ENCODE data around the gene ADGRF3.
A peak's percentile ranks its signal among the peaks of the same experiment; 100 is the strongest.
"Not testable (repeated sequence)": the region's sequence is repeated elsewhere in the genome, so short reads cannot be mapped to it uniquely, and the experiment has no call there.

The ADGRF3 gene

DNA sequence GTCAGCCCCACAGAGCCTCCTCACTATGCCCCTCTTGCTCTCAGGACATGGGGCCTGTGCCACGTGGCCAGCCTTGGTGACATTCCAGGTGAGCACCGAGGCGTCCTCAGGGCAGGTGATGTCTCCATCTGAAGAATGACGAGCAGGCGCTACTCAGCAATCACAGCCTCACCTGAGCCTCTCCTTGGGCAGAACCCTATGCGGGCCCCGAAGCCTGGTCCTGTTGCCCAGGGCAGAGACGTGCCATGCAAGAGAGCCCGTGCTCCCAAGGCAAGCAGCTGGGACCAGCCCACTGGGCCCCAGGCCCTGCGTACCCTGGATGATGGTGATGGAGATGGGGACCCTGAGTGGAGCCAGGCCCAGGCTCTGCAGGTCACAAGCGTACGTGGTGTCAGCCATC is 33.1 kb downstream of the ADGRF3 start:
- ChIA-PET POLR2A (no interaction called here), CTCF (interaction anchor here (1.1 to 1.3 kb wide), 3 partner anchors 12 to 129 kb away, joined by 3 read pairs; no protein-coding TSS in a partner anchor)
- TF ChIP-seq, protein P1, sequence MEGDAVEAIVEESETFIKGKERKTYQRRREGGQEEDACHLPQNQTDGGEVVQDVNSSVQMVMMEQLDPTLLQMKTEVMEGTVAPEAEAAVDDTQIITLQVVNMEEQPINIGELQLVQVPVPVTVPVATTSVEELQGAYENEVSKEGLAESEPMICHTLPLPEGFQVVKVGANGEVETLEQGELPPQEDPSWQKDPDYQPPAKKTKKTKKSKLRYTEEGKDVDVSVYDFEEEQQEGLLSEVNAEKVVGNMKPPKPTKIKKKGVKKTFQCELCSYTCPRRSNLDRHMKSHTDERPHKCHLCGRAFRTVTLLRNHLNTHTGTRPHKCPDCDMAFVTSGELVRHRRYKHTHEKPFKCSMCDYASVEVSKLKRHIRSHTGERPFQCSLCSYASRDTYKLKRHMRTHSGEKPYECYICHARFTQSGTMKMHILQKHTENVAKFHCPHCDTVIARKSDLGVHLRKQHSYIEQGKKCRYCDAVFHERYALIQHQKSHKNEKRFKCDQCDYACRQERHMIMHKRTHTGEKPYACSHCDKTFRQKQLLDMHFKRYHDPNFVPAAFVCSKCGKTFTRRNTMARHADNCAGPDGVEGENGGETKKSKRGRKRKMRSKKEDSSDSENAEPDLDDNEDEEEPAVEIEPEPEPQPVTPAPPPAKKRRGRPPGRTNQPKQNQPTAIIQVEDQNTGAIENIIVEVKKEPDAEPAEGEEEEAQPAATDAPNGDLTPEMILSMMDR (IDR thresholded peaks at IDR 0.05; ENCODE audit: control extremely low read depth, extremely low read depth, low read depth, missing control alignments): no peak
- DNase-seq (ENCODE audit: extremely low spot score): peak; percentile 8

DNA sequence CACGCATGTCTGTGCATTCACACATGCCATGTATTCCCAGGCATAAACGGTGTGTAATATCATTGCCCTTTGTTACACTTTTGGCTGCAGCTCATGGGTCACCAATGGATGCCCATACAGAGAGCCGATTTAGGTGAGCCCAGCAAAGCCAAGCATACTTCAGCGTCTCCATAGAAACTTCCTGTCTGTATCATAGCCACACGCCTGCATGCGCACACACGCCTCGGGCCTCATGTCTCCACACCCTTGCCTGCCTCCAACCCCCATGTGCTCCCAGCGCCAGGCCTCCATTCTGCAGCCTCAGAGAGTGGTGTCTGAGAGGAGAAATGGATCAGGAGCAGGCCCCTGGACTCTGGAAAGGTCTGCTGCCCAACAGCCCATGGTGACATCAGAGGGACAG is 34.1 kb downstream of the ADGRF3 start:
- POLR2A ChIA-PET: no interaction called here
- DNase-seq (ENCODE audit: extremely low spot score): peak; percentile 10
- CTCF ChIA-PET: interaction anchor here (1.3 kb wide), 2 partner anchors 11 to 19 kb away, joined by 3 read pairs; no protein-coding TSS in a partner anchor
- TF ChIP-seq, protein P1 (IDR thresholded peaks at IDR 0.05; ENCODE audit: control extremely low read depth, extremely low read depth, low read depth, missing control alignments): no peak

DNA sequence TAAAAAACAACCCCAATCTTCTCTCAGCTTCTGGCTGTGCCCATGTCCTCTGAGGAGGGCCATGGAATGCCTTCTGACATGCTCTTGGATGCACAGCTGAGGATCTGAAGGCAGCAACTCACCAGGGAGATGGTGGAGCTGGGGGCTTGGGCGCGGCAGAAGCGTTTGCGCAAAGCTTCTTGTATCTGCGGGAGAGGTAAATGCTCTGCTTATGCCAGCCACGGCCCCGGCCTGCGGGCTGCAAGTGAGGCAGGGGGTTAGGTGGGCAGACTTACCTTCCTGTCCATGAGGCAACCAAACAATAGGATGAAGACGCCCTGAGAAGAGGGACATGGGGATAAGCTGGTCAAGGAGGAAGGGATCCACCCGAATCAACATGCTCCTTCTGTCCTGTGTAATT is 36.7 kb downstream of the ADGRF3 start:
- TF ChIP-seq, protein P1 (IDR thresholded peaks at IDR 0.05; ENCODE audit: control extremely low read depth, extremely low read depth, low read depth, missing control alignments): no peak
- POLR2A ChIA-PET: no interaction called here
- no peak for DNase-seq (ENCODE audit: extremely low spot score)
- CTCF ChIA-PET: interaction anchor here (1.2 to 1.8 kb wide), 3 partner anchors 11 to 17 kb away, joined by 3 read pairs; no protein-coding TSS in a partner anchor

DNA sequence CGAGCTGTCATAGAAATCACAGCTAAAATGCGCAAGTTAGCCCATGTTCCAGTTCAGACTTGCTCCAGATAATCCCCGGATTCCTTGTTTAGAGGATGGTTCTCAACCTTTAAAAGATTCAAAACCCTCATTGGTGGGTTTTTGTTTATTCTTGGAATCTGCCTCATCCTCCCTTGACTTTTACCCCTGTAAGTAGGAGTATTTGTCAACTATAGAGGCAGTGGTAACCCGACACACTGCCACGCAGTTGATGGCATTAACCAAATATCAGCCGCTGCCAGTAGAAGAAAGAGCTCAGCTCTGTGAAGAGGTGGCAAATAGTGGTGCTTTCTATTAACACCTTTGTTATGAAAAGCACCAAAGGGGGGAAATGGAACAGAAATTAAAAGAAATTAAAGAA is 41.0 kb downstream of the ADGRF3 start:
- ChIA-PET CTCF (no interaction called here), POLR2A (no interaction called here)
- TF ChIP-seq, protein P1 (IDR thresholded peaks at IDR 0.05; ENCODE audit: control extremely low read depth, extremely low read depth, low read depth, missing control alignments): no peak

DNA sequence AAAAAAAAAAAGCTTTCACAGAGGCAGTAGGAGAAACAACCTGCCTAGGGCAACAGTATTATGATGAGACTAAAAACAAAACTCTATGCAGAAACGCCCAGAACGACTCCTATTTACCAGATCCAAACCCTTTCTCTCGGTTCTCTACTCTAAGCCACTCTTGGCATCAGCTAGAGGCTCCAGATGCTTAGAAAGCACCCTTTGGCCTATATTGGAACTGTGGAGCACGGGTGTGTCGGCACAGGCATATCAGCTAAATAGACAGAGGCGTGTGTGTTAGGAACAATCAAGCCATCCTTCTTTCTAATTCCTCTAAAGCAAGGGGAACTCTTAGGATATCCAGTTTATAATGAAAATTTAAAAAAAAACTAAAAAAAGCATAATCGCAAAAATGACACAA is 41.5 kb downstream of the ADGRF3 start:
- POLR2A ChIA-PET; CTCF ChIA-PET; DNase-seq (ENCODE audit: extremely low spot score): not testable (repeated sequence)

More for the DNA sequence above, 41.0 kb downstream of the ADGRF3 start:
- no peak for DNase-seq (ENCODE audit: extremely low spot score)

DNA sequence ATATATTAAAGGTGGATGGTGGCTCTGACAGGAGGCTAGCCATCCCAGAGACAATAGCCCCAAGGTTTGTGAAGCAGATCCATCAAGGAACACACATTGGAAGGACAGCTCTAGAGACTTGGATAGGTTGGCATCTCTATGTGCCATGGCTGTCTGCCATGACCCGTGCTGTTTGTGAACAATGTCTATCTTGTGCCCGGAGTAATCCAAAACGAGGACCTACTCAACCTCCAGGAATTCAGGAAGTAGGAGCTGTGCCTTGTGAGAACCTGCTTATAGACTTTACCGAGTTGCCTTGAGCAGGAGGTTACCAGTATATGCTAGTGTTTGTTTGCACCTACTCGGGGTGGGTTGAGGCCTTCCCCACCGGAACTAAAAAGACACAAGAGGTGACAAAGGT is 43.7 kb downstream of the ADGRF3 start:
- CTCF ChIA-PET: interaction anchor here (1.5 kb wide), 1 partner anchor 13 kb away, joined by 3 read pairs; no protein-coding TSS in a partner anchor
- POLR2A ChIA-PET: no interaction called here
- no peak for DNase-seq (ENCODE audit: extremely low spot score)
- TF ChIP-seq, protein P1 (IDR thresholded peaks at IDR 0.05; ENCODE audit: control extremely low read depth, extremely low read depth, low read depth, missing control alignments): no peak

DNA sequence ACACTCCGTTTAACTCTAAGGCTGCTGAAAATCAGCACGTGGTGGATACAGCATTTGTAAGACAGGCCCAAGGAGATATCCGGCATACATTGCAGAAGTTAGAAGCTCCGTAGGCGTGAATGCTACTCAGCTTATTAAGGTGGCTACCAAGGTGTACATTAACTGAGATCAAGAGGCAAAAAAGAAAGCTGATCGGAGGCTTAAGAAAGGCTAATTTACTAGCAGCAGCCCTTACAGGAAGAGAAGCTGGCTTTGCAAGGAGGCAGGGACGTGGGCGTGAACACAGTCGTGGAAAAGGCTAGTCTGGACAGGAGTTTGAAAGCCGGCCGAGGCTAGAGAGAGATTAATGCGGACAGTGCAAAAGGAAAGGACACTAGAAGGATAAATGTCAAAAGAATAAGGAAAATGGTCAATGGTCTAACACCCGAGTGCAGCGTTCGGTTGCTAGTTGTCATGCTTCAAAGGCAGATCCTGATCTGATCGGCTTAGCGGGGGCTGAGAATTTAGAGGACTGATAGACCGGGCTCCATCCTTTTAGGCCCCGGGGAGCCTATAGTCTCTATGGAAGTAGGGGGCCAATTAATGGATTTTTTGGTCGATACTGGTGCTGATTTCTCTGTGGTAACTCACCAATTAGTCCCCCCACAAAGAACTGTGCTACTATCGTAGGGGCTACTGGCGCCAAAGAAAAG is 46.2 kb downstream of the ADGRF3 start:
- TF ChIP-seq, protein P1 (IDR thresholded peaks at IDR 0.05; ENCODE audit: control extremely low read depth, extremely low read depth, low read depth, missing control alignments): no peak
- ChIA-PET POLR2A (no interaction called here), CTCF (interaction anchor here (0.9 to 1.5 kb wide), 3 partner anchors 9 to 13 kb away, joined by 3 read pairs; no protein-coding TSS in a partner anchor)
- DNase-seq (ENCODE audit: extremely low spot score): no peak

All from GM10248 (cell line).